Measurements from ENCODE around the gene CTNND2.

The CTNND2 gene

GRCh38 chr5:11230890-11231289 is 673.4 kb downstream of the CTNND2 start:
- no peak for TF ChIP-seq CTCF (IDR thresholded peaks at IDR 0.05; ENCODE audit: insufficient read depth, low read length, missing control alignments)
- H3K4me3 ChIP-seq (ENCODE audit: low read depth, low read length): no peak overlapping the region
- ChIA-PET CTCF (no interaction called here), POLR2A (no interaction called here)
- DNase-seq (ENCODE audit: low read depth, low spot score): no peak

GRCh38 chr5:11227064-11227463 is 677.2 kb downstream of the CTNND2 start:
- TF ChIP-seq CTCF (IDR thresholded peaks at IDR 0.05; ENCODE audit: insufficient read depth, low read length, missing control alignments): no peak
- ChIA-PET CTCF (no interaction called here), POLR2A (no interaction called here)
- H3K4me3 ChIP-seq (ENCODE audit: low read depth, low read length): no peak overlapping the region
- DNase-seq (ENCODE audit: low read depth, low spot score): no peak

- no peak overlapping the region for H3K4me3 ChIP-seq (ENCODE audit: low read depth, low read length)
- CTCF ChIA-PET: no interaction called here
- no peak for TF ChIP-seq CTCF (IDR thresholded peaks at IDR 0.05; ENCODE audit: insufficient read depth, low read length, missing control alignments)
- no peak for DNase-seq (ENCODE audit: low read depth, low spot score)
- POLR2A ChIA-PET: no interaction called here
Measured at GRCh38 chr5:11224436-11225187, 679.6 kb downstream of the CTNND2 start.

GRCh38 chr5:11222169-11222568 is 682.1 kb downstream of the CTNND2 start:
- no peak for TF ChIP-seq CTCF (IDR thresholded peaks at IDR 0.05; ENCODE audit: insufficient read depth, low read length, missing control alignments)
- POLR2A ChIA-PET: no interaction called here
- no peak for DNase-seq (ENCODE audit: low read depth, low spot score)
- CTCF ChIA-PET: no interaction called here
- H3K4me3 ChIP-seq (ENCODE audit: low read depth, low read length): no peak overlapping the region

- CTCF ChIA-PET: interaction anchor here (1.3 kb wide), 1 partner anchor 52 kb away, joined by 3 read pairs; no protein-coding TSS in a partner anchor
- TF ChIP-seq CTCF (IDR thresholded peaks at IDR 0.05; ENCODE audit: insufficient read depth, low read length, missing control alignments): no peak
- POLR2A ChIA-PET: no interaction called here
- no peak overlapping the region for H3K4me3 ChIP-seq (ENCODE audit: low read depth, low read length)
- DNase-seq (ENCODE audit: low read depth, low spot score): no peak
Measured at GRCh38 chr5:11214864-11215644, 689.2 kb downstream of the CTNND2 start.

- POLR2A ChIA-PET: no interaction called here
- no peak for TF ChIP-seq CTCF (IDR thresholded peaks at IDR 0.05; ENCODE audit: insufficient read depth, low read length, missing control alignments)
- no peak overlapping the region for H3K4me3 ChIP-seq (ENCODE audit: low read depth, low read length)
- CTCF ChIA-PET: no interaction called here
- no peak for DNase-seq (ENCODE audit: low read depth, low spot score)
Measured at GRCh38 chr5:11212706-11213105, 691.5 kb downstream of the CTNND2 start.
